ENCODE measurements around the gene SUGCT.
"Not testable (repeated sequence)": the region's sequence is repeated elsewhere in the genome, so short reads cannot be mapped to it uniquely, and the experiment has no call there.

The SUGCT gene

DNA sequence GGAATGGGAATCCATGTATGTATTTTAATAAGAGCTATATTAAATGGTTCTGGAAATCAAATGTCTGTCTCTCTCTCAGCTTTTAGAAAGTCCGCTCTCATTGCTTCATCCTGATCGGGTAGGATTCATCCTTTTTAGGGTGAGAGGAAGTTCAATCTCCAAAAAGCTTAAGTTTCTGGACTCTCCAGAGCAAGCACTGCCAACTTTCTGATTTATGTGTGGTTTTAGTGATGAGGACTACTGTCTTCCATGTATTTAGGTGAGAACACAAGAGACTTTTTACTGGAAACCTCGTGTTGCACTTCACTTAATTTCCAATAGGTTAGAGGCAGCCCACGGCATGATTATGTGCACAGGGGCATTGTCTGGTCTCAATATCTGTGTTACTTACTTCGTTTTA lies 267.9 kb downstream of the SUGCT start:
- no peak overlapping the region for H3K4me3 ChIP-seq
- TF ChIP-seq CTCF (IDR thresholded peaks at IDR 0.05) = no peak
- DNase-seq (ENCODE audit: low spot score) = no peak
- no peak overlapping the region for H3K27ac ChIP-seq

GRCh38 chr7:40403703-40404476 lies 269.1 kb downstream of the SUGCT start:
- H3K4me3 ChIP-seq = no peak overlapping the region
- H3K27ac ChIP-seq = no peak overlapping the region
- no peak for TF ChIP-seq CTCF (IDR thresholded peaks at IDR 0.05)
- DNase-seq (ENCODE audit: low spot score) = no peak

GRCh38 chr7:40405991-40406390 lies 271.2 kb downstream of the SUGCT start:
- DNase-seq (ENCODE audit: low spot score) = no peak
- TF ChIP-seq CTCF (IDR thresholded peaks at IDR 0.05) = no peak
- H3K4me3 ChIP-seq = no peak overlapping the region
- no peak overlapping the region for H3K27ac ChIP-seq

DNA sequence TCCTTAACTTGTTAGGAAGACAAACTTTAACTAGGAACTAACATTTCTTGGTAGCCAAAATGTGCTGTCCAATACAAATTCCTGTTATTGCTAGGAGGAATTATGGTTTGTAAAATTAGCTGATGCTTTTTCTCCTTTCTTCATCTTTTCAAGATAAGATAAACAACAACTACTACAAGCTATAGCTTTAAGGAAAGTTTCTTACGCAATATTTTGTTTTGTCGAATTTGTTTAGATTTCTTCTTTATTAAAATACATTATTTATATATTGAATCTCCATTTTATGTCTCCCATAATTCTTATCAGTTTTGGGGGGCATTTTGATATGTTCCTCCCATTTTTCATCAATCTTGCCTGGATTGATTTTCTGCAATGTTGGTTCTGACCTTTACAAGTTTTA lies 277.5 kb downstream of the SUGCT start:
- H3K4me3 ChIP-seq = no peak overlapping the region
- TF ChIP-seq CTCF (IDR thresholded peaks at IDR 0.05) = no peak
- no peak for DNase-seq (ENCODE audit: low spot score)
- no peak overlapping the region for H3K27ac ChIP-seq

DNA sequence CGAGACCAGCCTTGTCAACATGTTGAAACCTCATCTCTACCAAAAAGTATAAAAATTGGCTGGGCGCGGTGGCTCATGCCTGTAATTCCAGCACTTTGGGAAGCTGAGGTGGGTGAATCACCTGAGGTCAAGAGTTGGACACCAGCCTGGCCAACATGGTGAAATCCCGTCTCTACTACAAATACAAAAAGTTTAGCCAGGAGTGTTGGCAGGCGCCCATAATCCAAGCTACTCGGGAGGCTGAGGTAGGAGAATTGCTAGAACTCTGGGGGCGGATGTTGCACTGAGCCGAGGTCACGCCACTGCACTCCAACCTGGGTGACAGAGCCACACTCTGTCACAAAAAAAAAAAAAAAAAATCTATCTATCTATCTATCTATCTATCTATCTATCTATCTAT lies 279.9 kb downstream of the SUGCT start:
- DNase-seq (ENCODE audit: low spot score); H3K4me3 ChIP-seq; H3K27ac ChIP-seq: not testable (repeated sequence)

GRCh38 chr7:40418448-40418847 lies 283.6 kb downstream of the SUGCT start:
- no peak for TF ChIP-seq CTCF (IDR thresholded peaks at IDR 0.05)
- no peak for DNase-seq (ENCODE audit: low spot score)
- no peak overlapping the region for H3K27ac ChIP-seq

GRCh38 chr7:40418983-40419382 lies 284.2 kb downstream of the SUGCT start:
- DNase-seq (ENCODE audit: low spot score) = no peak
- TF ChIP-seq CTCF (IDR thresholded peaks at IDR 0.05) = no peak
- Histone ChIP-seq H3K27ac (no peak overlapping the region), H3K4me3 (no peak overlapping the region)

More at GRCh38 chr7:40418448-40418847, 283.6 kb downstream of the SUGCT start:
- H3K4me3 ChIP-seq = no peak overlapping the region

All from coronary artery (tissue), 2 donors.